HEK293 (cell line): ENCODE measurements around the gene TMEM231.
"Not testable (repeated sequence)": the region's sequence is repeated elsewhere in the genome, so short reads cannot be mapped to it uniquely, and the experiment has no call there.

ENCODE experiments used
- CTCF ChIA-PET: fragments of 350-600 bp; formaldehyde crosslinking; extraction: SDS; loops from one replicate; lab custom pipeline; 2021; ENCODE audit warnings: antibody characterized with exemption; lab: Yijun Ruan, JAX
- POLR2A ChIA-PET: fragments of 300-600 bp; formaldehyde crosslinking; extraction: SDS; loops from one replicate; lab custom pipeline; 2020; ENCODE audit warnings: antibody characterized with exemption, inconsistent platforms; lab: Yijun Ruan, JAX
- H3K27ac ChIP-seq: fragments of 200-500 bp; sonication (Bioruptor generic); 2 replicates; pipeline ENCODE4 v1.5.1; 2014; ENCODE audit warnings: low read depth, low read length, control low read depth, inconsistent platforms; ENCODE audit errors: extremely low read depth
- H3K36me3 ChIP-seq, 2 experiments: fragments of 200-500 bp in 1 of 2; sonication (Bioruptor generic) in 1 of 2; 1 replicate in 1 of 2; 2 replicates in 1 of 2; pipeline ENCODE4 v1.5.1; 2014 to 2017; ENCODE audit warnings: inconsistent platforms in 2 of 2, low read length in 2 of 2; ENCODE audit not compliant: control insufficient read depth in 2 of 2, insufficient read depth in 1 of 2
- H3K4me1 ChIP-seq: fragments of 200-500 bp; sonication (Bioruptor generic); 2 replicates; pipeline ENCODE4 v1.5.1; 2014; ENCODE audit warnings: mild to moderate bottlenecking, low read length, inconsistent platforms; ENCODE audit not compliant: control insufficient read depth, insufficient read depth
- H3K4me3 ChIP-seq: 2 replicates; pipeline ENCODE4 v1.5.1; 2011; ENCODE audit warnings: low read depth, mild to moderate bottlenecking, control low read depth, low read length, moderate library complexity
- H3K9me3 ChIP-seq: fragments of 200-500 bp; sonication (Bioruptor generic); 2 replicates; pipeline ENCODE4 v1.5.1; 2014; ENCODE audit warnings: low read depth, low read length, inconsistent platforms; ENCODE audit not compliant: control insufficient read depth, insufficient read depth
- BCL11B ChIP-seq: fragments of 450-650 bp; formaldehyde crosslinking; IDR thresholded peaks from 2 replicates; pipeline ENCODE4 v1.5.1; 2016; ENCODE audit warnings: low read depth, missing biosample characterization, missing genetic modification characterization
- ELK4 ChIP-seq: IDR thresholded peaks from 2 replicates; pipeline ENCODE4 v1.6.1; 2011; ENCODE audit warnings: mild to moderate bottlenecking, low read depth, low read length, borderline replicate concordance
- HOXA7 ChIP-seq: sonication (generic); formaldehyde crosslinking; IDR thresholded peaks from 2 replicates; pipeline ENCODE4 v1.8.1; 2022; ENCODE audit warnings: missing genetic modification reagents, borderline replicate concordance
- HOXC10 ChIP-seq: sonication (generic); formaldehyde crosslinking; IDR thresholded peaks from 2 replicates; pipeline ENCODE4 v1.8.1; 2023; ENCODE audit warnings: mild to moderate bottlenecking, missing genetic modification reagents
- KLF7 ChIP-seq: fragments of 450-650 bp; formaldehyde crosslinking; IDR thresholded peaks from 2 replicates; pipeline ENCODE4 v1.5.1; 2016; ENCODE audit warnings: missing biosample characterization, missing genetic modification characterization, borderline replicate concordance
- KLF9 ChIP-seq: fragments of 450-650 bp; formaldehyde crosslinking; IDR thresholded peaks from 2 replicates; pipeline ENCODE4 v1.5.1; 2016; ENCODE audit warnings: missing biosample characterization, missing genetic modification characterization, low read depth
- OVOL3 ChIP-seq: fragments of 450-650 bp; formaldehyde crosslinking; IDR thresholded peaks from 2 replicates; pipeline ENCODE4 v1.5.1; 2016; ENCODE audit warnings: missing biosample characterization, missing genetic modification characterization
- ZBTB26 ChIP-seq: fragments of 450-650 bp; formaldehyde crosslinking; optimal IDR thresholded peaks from 2 replicates; pipeline ENCODE3; 2016; ENCODE audit warnings: missing biosample characterization, mild to moderate bottlenecking, missing genetic modification characterization
- ZBTB48 ChIP-seq: fragments of 450-650 bp; formaldehyde crosslinking; IDR thresholded peaks from 2 replicates; pipeline ENCODE4 v1.5.1; 2016; ENCODE audit warnings: missing biosample characterization, missing genetic modification characterization
- ZFHX2 ChIP-seq: fragments of 450-650 bp; formaldehyde crosslinking; conservative IDR thresholded peaks from 2 replicates; pipeline ENCODE4 v1.5.1; 2016; ENCODE audit warnings: missing biosample characterization, missing genetic modification characterization
- ZFP37 ChIP-seq: fragments of 450-650 bp; formaldehyde crosslinking; IDR thresholded peaks from 2 replicates; pipeline ENCODE4 v1.5.1; 2016; ENCODE audit warnings: missing biosample characterization, missing genetic modification characterization
- ZNF18 ChIP-seq: fragments of 450-650 bp; formaldehyde crosslinking; IDR thresholded peaks from 2 replicates; pipeline ENCODE4 v1.5.1; 2016; ENCODE audit warnings: missing biosample characterization, missing genetic modification characterization
- ZNF280C ChIP-seq: fragments of 450-650 bp; formaldehyde crosslinking; IDR thresholded peaks from 2 replicates; pipeline ENCODE4 v1.5.1; 2016; ENCODE audit warnings: missing biosample characterization, missing genetic modification characterization
- ZNF350 ChIP-seq: fragments of 450-650 bp; formaldehyde crosslinking; IDR thresholded peaks from 2 replicates; pipeline ENCODE4 v1.5.0; 2017; ENCODE audit warnings: missing biosample characterization, mild to moderate bottlenecking, missing genetic modification characterization
- ZNF501 ChIP-seq: fragments of 450-650 bp; formaldehyde crosslinking; IDR thresholded peaks from 2 replicates; pipeline ENCODE4 v1.5.1; 2016; ENCODE audit warnings: missing biosample characterization, missing genetic modification characterization
- ZNF530 ChIP-seq: fragments of 450-650 bp; formaldehyde crosslinking; IDR thresholded peaks from 2 replicates; pipeline ENCODE4 v1.5.1; 2016; ENCODE audit warnings: low read depth, missing biosample characterization, missing genetic modification characterization
- ZNF677 ChIP-seq: fragments of 450-650 bp; IDR thresholded peaks from 2 replicates; pipeline ENCODE4 v1.5.0; 2018; ENCODE audit warnings: missing biosample characterization, mild to moderate bottlenecking, missing genetic modification characterization, moderate library complexity
- TF ChIP-seq, protein P1 (sequence below): fragments of 450-650 bp; IDR thresholded peaks from 2 replicates; pipeline ENCODE4 v1.5.1; 2018; ENCODE audit warnings: missing biosample characterization, missing genetic modification characterization

The TMEM231 gene

DNA sequence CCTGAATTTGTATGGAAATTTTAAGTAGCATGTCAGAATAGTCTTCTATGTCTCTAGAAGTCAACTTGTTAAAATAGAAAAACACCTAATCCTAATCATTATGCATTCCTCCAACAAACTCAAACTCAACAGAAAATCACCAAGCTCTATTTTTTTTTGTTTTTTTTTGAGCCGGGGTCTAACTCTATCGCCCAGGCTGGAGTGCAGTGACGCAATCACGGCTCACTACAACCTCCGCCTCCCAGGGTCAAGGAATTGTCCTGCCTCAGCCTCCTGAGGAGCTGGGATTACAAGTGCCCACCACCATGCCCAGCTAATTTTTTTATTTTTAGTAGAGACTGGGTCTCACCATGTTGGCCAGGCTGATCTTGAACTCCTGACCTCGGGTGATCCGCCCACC lies 9.8 kb downstream of the TMEM231 start:
- H3K4me3 ChIP-seq, result no peak overlapping the region
- H3K9me3 ChIP-seq, result no peaks in the 10 kb centered on the region
- H3K36me3 ChIP-seq, result peaks cover 0 to 4% of the 10 kb centered on the region in 2 experiments; a peak in 2 of 3 replicates
- CTCF ChIA-PET, result interaction anchor here (0.6 to 1.4 kb wide), 2 partner anchors 15 to 19 kb away, joined by 3 to 6 read pairs; partner anchors contain the start of gene GABARAPL2
- POLR2A ChIA-PET, result no interaction called here
- H3K4me1 ChIP-seq, result no peaks in the 10 kb centered on the region
- TF ChIP-seq ZNF530 (no peak), ZNF18 (tag by site-specific recombination) (no peak), ELK4 (no peak), ZBTB26 (no peak), KLF7 (tag by site-specific recombination) (no peak), HOXA7 (CRISPR knock-in tag) (no peak), BCL11B (tag by site-specific recombination) (no peak), ZFHX2 (no peak), HOXC10 (no peak)
- TF ChIP-seq, protein P1, sequence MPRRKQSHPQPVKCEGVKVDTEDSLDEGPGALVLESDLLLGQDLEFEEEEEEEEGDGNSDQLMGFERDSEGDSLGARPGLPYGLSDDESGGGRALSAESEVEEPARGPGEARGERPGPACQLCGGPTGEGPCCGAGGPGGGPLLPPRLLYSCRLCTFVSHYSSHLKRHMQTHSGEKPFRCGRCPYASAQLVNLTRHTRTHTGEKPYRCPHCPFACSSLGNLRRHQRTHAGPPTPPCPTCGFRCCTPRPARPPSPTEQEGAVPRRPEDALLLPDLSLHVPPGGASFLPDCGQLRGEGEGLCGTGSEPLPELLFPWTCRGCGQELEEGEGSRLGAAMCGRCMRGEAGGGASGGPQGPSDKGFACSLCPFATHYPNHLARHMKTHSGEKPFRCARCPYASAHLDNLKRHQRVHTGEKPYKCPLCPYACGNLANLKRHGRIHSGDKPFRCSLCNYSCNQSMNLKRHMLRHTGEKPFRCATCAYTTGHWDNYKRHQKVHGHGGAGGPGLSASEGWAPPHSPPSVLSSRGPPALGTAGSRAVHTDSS (tag by site-specific recombination), result no peak
- no peak overlapping the region for H3K27ac ChIP-seq

DNA sequence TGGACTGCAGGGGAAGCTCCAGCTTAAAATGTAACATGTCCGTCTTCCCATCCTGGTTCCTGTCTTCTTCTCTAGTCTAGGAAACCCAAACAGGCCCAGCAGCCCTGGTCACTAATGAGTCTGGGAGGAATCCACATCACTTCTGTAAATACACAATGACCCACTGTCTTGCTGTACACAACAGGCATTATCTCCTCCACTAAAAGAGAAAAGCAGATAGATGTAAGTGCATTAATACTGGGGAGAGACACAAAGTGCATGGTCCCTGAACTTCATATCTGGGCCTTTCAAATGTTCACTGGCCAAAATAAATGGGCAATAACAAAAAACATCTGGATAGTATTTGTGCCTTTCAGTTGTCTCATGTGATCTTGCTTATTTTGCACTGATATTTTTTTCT lies 10.2 kb downstream of the TMEM231 start:
- H3K4me1 ChIP-seq, POLR2A ChIA-PET, H3K4me3 ChIP-seq, H3K9me3 ChIP-seq, H3K36me3 ChIP-seq, H3K27ac ChIP-seq: not testable (repeated sequence)
- CTCF ChIA-PET, result interaction anchor here (0.6 to 1.4 kb wide), 2 partner anchors 16 to 20 kb away, joined by 3 to 6 read pairs; partner anchors contain the start of gene GABARAPL2

DNA sequence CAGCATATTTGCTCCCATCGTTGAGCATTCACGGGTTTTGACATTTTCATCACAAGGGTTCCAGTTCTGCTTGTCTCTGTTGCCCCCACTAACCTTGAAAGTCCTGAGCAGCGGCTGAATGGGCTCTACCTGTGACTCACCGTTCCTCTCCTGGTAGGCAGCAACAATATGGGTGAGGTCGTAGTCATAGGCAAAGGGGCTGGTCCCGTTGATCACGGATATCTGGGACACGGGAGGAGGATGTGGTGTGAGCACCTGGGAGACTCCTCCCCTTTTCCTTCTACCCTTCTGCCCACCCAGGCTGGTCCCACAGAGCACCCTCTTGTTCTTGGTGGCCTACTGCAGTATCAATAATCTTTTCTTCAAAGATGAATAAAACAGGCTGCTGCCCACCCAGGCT lies 13.6 kb downstream of the TMEM231 start:
- CTCF ChIA-PET, result interaction anchor here (0.6 kb wide), 1 partner anchor 25 kb away, joined by 3 read pairs; no protein-coding TSS in a partner anchor
- H3K27ac ChIP-seq, H3K9me3 ChIP-seq, H3K4me3 ChIP-seq, H3K4me1 ChIP-seq, POLR2A ChIA-PET, H3K36me3 ChIP-seq: not testable (repeated sequence)

GRCh38 chr16:75541236-75541635 lies 14.8 kb downstream of the TMEM231 start:
- Histone ChIP-seq H3K4me1 (no peaks in the 10 kb centered on the region), H3K9me3 (no peaks in the 10 kb centered on the region), H3K4me3 (no peak overlapping the region), H3K36me3 (peaks cover 0 to 4% of the 10 kb centered on the region in 2 experiments; a peak in 2 of 3 replicates), H3K27ac (no peak overlapping the region)
- ChIA-PET POLR2A (no interaction called here), CTCF (interaction anchor here (0.7 to 1.5 kb wide), 2 partner anchors 12 to 76 kb away, joined by 5 to 7 read pairs; no protein-coding TSS in a partner anchor)
- TF ChIP-seq ZNF501 (tag by site-specific recombination) (no peak), ZFP37 (no peak), ZNF677 (no peak), ZBTB26 (no peak), ZNF280C (no peak), KLF9 (no peak), ZBTB48 (tag by site-specific recombination) (no peak), OVOL3 (tag by site-specific recombination) (no peak), ZNF350 (tag by site-specific recombination) (no peak)
